GM12878 (cell line): ENCODE data around the gene ZNF592. TPM values are rescaled to one million over a fixed set of nuclear protein-coding genes. Genes with fewer than 3 reads are reported as not detected.

ENCODE experiments used
- ATAC-seq: fragments of 200-7000 bp; cut with Tn5 transposase; 3 replicates; pipeline ENCODE4 v1.9.1; 2020; ENCODE audit warnings: mild to moderate bottlenecking, moderate library complexity
- BruUV-seq: library from RNA; stranded (reverse); fragments of 400-500 nt; replicated peaks from 2 replicates; lab custom pipeline; 2021; lab: Mats Ljungman, UMichigan
- CTCF ChIA-PET: fragments of 300-600 bp; sonication (Branson Sonifier 250); formaldehyde crosslinking; extraction: SDS; loops from one replicate; lab custom pipeline; 2021; ENCODE audit warnings: inconsistent platforms; lab: Yijun Ruan, JAX
- POLR2A ChIA-PET: fragments of 350-600 bp; formaldehyde crosslinking; extraction: SDS; loops from one replicate; lab custom pipeline; 2021; ENCODE audit warnings: inconsistent platforms; lab: Charles Lee
- RAD21 ChIA-PET: fragments of 300-600 bp; sonication (Branson Sonifier 250); formaldehyde crosslinking; loops from one replicate; lab custom pipeline; 2023; ENCODE audit warnings: antibody characterized with exemption; ENCODE audit not compliant: unreplicated experiment; lab: Charles Lee
- SMC1A ChIA-PET: fragments of 300-600 bp; sonication (Branson Sonifier 250); formaldehyde crosslinking; loops from one replicate; lab custom pipeline; 2023; ENCODE audit not compliant: unreplicated experiment, uncharacterized antibody; lab: Charles Lee
- DNase-seq: peaks from one replicate; pipeline ENCODE4 v3.0.0-alpha.2; 2011; ENCODE audit warnings: low read depth, low spot score
- FAIRE-seq: peaks from 3 replicates; lab custom pipeline; 2011; peaks lifted over from hg19 to GRCh38; lab: Jason Lieb, UNC
- H2AFZ ChIP-seq: 2 replicates; pipeline ENCODE4 v1.6.0; 2011; ENCODE audit warnings: low read depth, low read length, control low read depth; ENCODE audit not compliant: control insufficient read depth
- H3K27ac ChIP-seq: 2 replicates; pipeline ENCODE4 v1.5.1; 2011; ENCODE audit warnings: control low read depth; ENCODE audit not compliant: control insufficient read depth, insufficient read depth
- H3K27me3 ChIP-seq, 2 experiments: replicated peaks in 1 of 2; 2 replicates each; pipeline versions ENCODE4 v1.6.0 to v1.6.1; 2011; ENCODE audit warnings: low read length in 1 of 2; ENCODE audit not compliant: control insufficient read depth in 2 of 2, insufficient read depth in 2 of 2
- H3K36me3 ChIP-seq, 2 experiments: 2 replicates each; pipeline ENCODE4 v1.5.1; 2011; ENCODE audit warnings: low read length in 1 of 2; ENCODE audit not compliant: control insufficient read depth in 2 of 2, insufficient read depth in 2 of 2
- H3K4me1 ChIP-seq: 2 replicates; pipeline ENCODE4 v1.6.1; 2011; ENCODE audit warnings: mild to moderate bottlenecking, low read length, moderate library complexity, mixed read lengths; ENCODE audit not compliant: control insufficient read depth, insufficient read depth
- H3K4me2 ChIP-seq: 2 replicates; pipeline ENCODE4 v1.6.0; 2011; ENCODE audit warnings: control low read depth; ENCODE audit not compliant: control insufficient read depth, insufficient read depth
- H3K4me3 ChIP-seq: fragments of 200-600 bp; sonication (generic); 2 replicates; pipeline ENCODE4 v1.5.1; 2016
- H3K79me2 ChIP-seq: 2 replicates; pipeline ENCODE4 v1.6.0; 2011; ENCODE audit warnings: low read length; ENCODE audit not compliant: control insufficient read depth, insufficient read depth
- H3K9ac ChIP-seq: 2 replicates; pipeline ENCODE4 v1.8.0; 2011; ENCODE audit warnings: low read length, control low read depth, mixed read lengths; ENCODE audit not compliant: control insufficient read depth, insufficient read depth
- H3K9me3 ChIP-seq: replicated peaks from 3 replicates; pipeline ENCODE4 v1.5.1; 2011; ENCODE audit warnings: mild to moderate bottlenecking, low read length; ENCODE audit not compliant: control insufficient read depth, insufficient read depth
- H4K20me1 ChIP-seq: 2 replicates; pipeline ENCODE4 v1.6.0; 2011; ENCODE audit not compliant: control insufficient read depth, insufficient read depth
- KDM1A ChIP-seq: fragments of 200-600 bp; sonication (generic); IDR thresholded peaks from 2 replicates; pipeline ENCODE4 v1.6.1; 2016; ENCODE audit warnings: borderline replicate concordance
- SKIL ChIP-seq: fragments of 450-650 bp; IDR thresholded peaks from 2 replicates; pipeline ENCODE4 v1.6.1; 2017; ENCODE audit warnings: mild to moderate bottlenecking, low read depth, inconsistent platforms; ENCODE audit not compliant: poor library complexity, severe bottlenecking
- WGBS: methylation state at CpG from one replicate; pipeline ENCODE4 v1.1.6; 2016; ENCODE audit warnings: low lambda C conversion rate; ENCODE audit not compliant: insufficient replicate concordance, insufficient coverage; ENCODE audit errors: missing lambda C conversion rate; 5-methylcytosine and 5-hydroxymethylcytosine counted together
- in situ Hi-C: fragments of 300-500 bp; cut with MboI; formaldehyde crosslinking; loops from 9 replicates; pipeline ENCODE4 v1.14.3; 2018; ENCODE audit warnings: mixed read lengths
- intact Hi-C: fragments of 100-400 bp; cut with micrococcal nuclease; formaldehyde crosslinking; loops from one replicate; pipeline ENCODE4 v1.14.2; 2022; ENCODE audit not compliant: unreplicated experiment
- polyA plus RNA-seq, 11 experiments: library from polyadenylated mRNA; depleted of rRNA in 4 of 11; unstranded in 6 of 11; stranded (reverse) in 5 of 11; fragments of >200 nt; fragmentation: Nextera tagmentation in 4 of 11; fragmentation: Illumina TruSeq in 1 of 11; extraction: Ambion mirVana in 4 of 11; extraction: Trizol in 1 of 11; gene quantifications; 1 replicate in 1 of 11; 2 replicates in 10 of 11; pipeline versions ENCODE4 v1.2.1 to v1.2.3, GENCODE V29; 2011 to 2016; ENCODE audit warnings: inconsistent platforms in 2 of 11, missing spikeins in 2 of 11, low read depth in 1 of 11
- total RNA-seq, 4 experiments: library from RNA; depleted of rRNA in 3 of 4; stranded (reverse); fragments of >200 nt in 3 of 4; fragmentation: Illumina TruSeq in 1 of 4; extraction: Trizol in 1 of 4; gene quantifications; 2 replicates each; pipeline versions ENCODE4 v1.2.1 to v1.2.3, GENCODE V29; 2013 to 2021

Gene ZNF592
- total and polyA plus RNA-seq, 10 of the 15 experiments (the other 5 are each of a cell fraction or from before 2014, with no cell fraction given) = 0.95 to 23.7 (median 8.6) TPM

GRCh38 chr15:84828086-84828908, 79.9 kb downstream of the ZNF592 start (continued):
- TF ChIP-seq SKIL = no peak

- no peak overlapping the region for H3K4me2 ChIP-seq
- TF ChIP-seq KDM1A = no peak
- no peaks in the 10 kb centered on the region for H3K79me2 ChIP-seq
- ChIA-PET RAD21 (no interaction called here), POLR2A (no interaction called here), CTCF (interaction anchor here (0.6 to 1.3 kb wide), 2 partner anchors 79 to 99 kb away, joined by 3 read pairs; no protein-coding TSS in a partner anchor), SMC1A (no interaction called here)
- H3K4me1 ChIP-seq = no peaks in the 10 kb centered on the region
- in situ Hi-C loops = no loop called here
- no peak overlapping the region for H3K4me3 ChIP-seq
- ATAC-seq (no peak), DNase-seq (no peak), FAIRE-seq (no peak)
- 61% methylated on average over 8 of the region's 8 CpGs for WGBS
- no peak overlapping the region for H3K9ac ChIP-seq
- H3K9me3 ChIP-seq = no peaks in the 10 kb centered on the region
- no TSS peak for BruUV-seq
- intact Hi-C loops = no loop called here
- no peaks in the 10 kb centered on the region for H3K36me3 ChIP-seq
- no peak overlapping the region for H3K27ac ChIP-seq
- no peaks in the 10 kb centered on the region for H4K20me1 ChIP-seq
- peaks cover 2 to 6% of the 10 kb centered on the region in 2 experiments; a peak in 3 of 4 replicates for H3K27me3 ChIP-seq
- H2AFZ ChIP-seq = no peak overlapping the region
These were observed 81.0 kb downstream of the ZNF592 start for GRCh38 chr15:84829428-84829827.
